Keratinocyte (primary cell): ENCODE data around the gene GPBP1. TPM values are rescaled to one million over a fixed set of nuclear protein-coding genes. Genes with fewer than 3 reads are reported as not detected.

Source experiments
- DNase-seq: peaks from one replicate; pipeline ENCODE4 v3.0.0-alpha.2; 2011; ENCODE audit warnings: low read depth, missing footprints, low spot score
- FAIRE-seq: peaks from 2 replicates; lab custom pipeline; 2011; peaks lifted over from hg19 to GRCh38; lab: Jason Lieb, UNC
- H2AFZ ChIP-seq: 2 replicates; pipeline ENCODE4 v1.6.0; 2012; ENCODE audit warnings: low read length, control low read depth, inconsistent platforms; ENCODE audit not compliant: control insufficient read depth
- H3K27ac ChIP-seq: 2 replicates; pipeline ENCODE4 v1.5.1; 2011; ENCODE audit warnings: low read length; ENCODE audit not compliant: control insufficient read depth, insufficient read depth
- H3K27me3 ChIP-seq: 3 replicates; pipeline ENCODE4 v1.6.0; 2011; ENCODE audit warnings: low read length; ENCODE audit not compliant: control insufficient read depth, insufficient read depth; ENCODE audit errors: extremely low read depth
- H3K36me3 ChIP-seq, 2 experiments: 2 replicates in 1 of 2; 3 replicates in 1 of 2; pipeline ENCODE4 v1.5.1; 2011; ENCODE audit warnings: low read length in 2 of 2, mild to moderate bottlenecking in 1 of 2; ENCODE audit not compliant: control insufficient read depth in 2 of 2, insufficient read depth in 2 of 2; ENCODE audit errors: extremely low read depth in 1 of 2
- H3K4me1 ChIP-seq: 3 replicates; pipeline ENCODE4 v1.5.1; 2011; ENCODE audit warnings: low read length; ENCODE audit not compliant: control insufficient read depth, insufficient read depth; ENCODE audit errors: extremely low read depth
- H3K4me2 ChIP-seq: 3 replicates; pipeline ENCODE4 v1.6.0; 2011; ENCODE audit warnings: low read depth, low read length; ENCODE audit not compliant: control insufficient read depth, insufficient read depth; ENCODE audit errors: extremely low read depth
- H3K4me3 ChIP-seq, 3 experiments: fragments of 200-600 bp in 1 of 3; sonication (generic) in 1 of 3; 2 replicates in 2 of 3; 3 replicates in 1 of 3; pipeline ENCODE4 v1.5.1; 2011 to 2016; ENCODE audit warnings: low read length in 3 of 3, mild to moderate bottlenecking in 3 of 3, control low read depth in 2 of 3, inconsistent platforms in 1 of 3, low read depth in 1 of 3, mixed read lengths in 1 of 3, mixed run types in 1 of 3, moderate library complexity in 1 of 3; ENCODE audit not compliant: control insufficient read depth in 2 of 3, insufficient read depth in 2 of 3; ENCODE audit errors: extremely low read depth in 1 of 3
- H3K79me2 ChIP-seq: 2 replicates; pipeline ENCODE4 v1.6.0; 2012; ENCODE audit warnings: low read length; ENCODE audit not compliant: control insufficient read depth, insufficient read depth
- H3K9ac ChIP-seq: 3 replicates; pipeline ENCODE4 v1.6.0; 2011; ENCODE audit warnings: low read length; ENCODE audit not compliant: control insufficient read depth, insufficient read depth; ENCODE audit errors: extremely low read depth
- H3K9me1 ChIP-seq: 3 replicates; pipeline ENCODE4 v1.6.0; 2011; ENCODE audit warnings: low read length; ENCODE audit not compliant: control insufficient read depth, insufficient read depth; ENCODE audit errors: extremely low read depth
- H3K9me3 ChIP-seq: 2 replicates; pipeline ENCODE4 v1.5.1; 2012; ENCODE audit warnings: low read depth, low read length; ENCODE audit not compliant: control insufficient read depth
- H4K20me1 ChIP-seq: 3 replicates; pipeline ENCODE4 v1.6.0; 2011; ENCODE audit warnings: low read length; ENCODE audit not compliant: control insufficient read depth, insufficient read depth; ENCODE audit errors: extremely low read depth
- EZH2 ChIP-seq: IDR thresholded peaks from one replicate; pipeline ENCODE4 v1.6.1; 2012; ENCODE audit warnings: inconsistent platforms, mild to moderate bottlenecking, low read length, moderate library complexity
- dilution Hi-C: fragments of 300-500 bp; cut with MboI; formaldehyde crosslinking; loops from one replicate; pipeline ENCODE4 v1.7.0; 2020; ENCODE audit warnings: low sequenced_read_pairs; ENCODE audit not compliant: extremely low pct_ligation_motif_present
- polyA plus RNA-seq, 5 experiments: library from polyadenylated mRNA; depleted of rRNA in 3 of 5; stranded (reverse) in 3 of 5; stranded (forward) in 1 of 5; unstranded in 1 of 5; fragments of >200 nt; gene quantifications; 1 replicate in 1 of 5; 2 replicates in 3 of 5; 3 replicates in 1 of 5; pipeline versions ENCODE4 v1.2.1 to v1.2.3, GENCODE V29; 2011 to 2012; ENCODE audit warnings: missing spikeins in 2 of 5, low read depth in 1 of 5, low replicate concordance in 1 of 5
- TF ChIP-seq, protein P1 (sequence below), 3 experiments: IDR thresholded peaks in 1 of 3; conservative IDR thresholded peaks in 1 of 3; optimal IDR thresholded peaks in 1 of 3; 2 replicates in 2 of 3; 3 replicates in 1 of 3; pipeline versions ENCODE3 to v1.5.1; 2011; ENCODE audit warnings: low read length in 3 of 3, mild to moderate bottlenecking in 3 of 3, moderate library complexity in 2 of 3, control low read depth in 1 of 3, inconsistent platforms in 1 of 3; ENCODE audit not compliant: insufficient read depth in 2 of 3; ENCODE audit errors: extremely low read depth in 1 of 3

GPBP1 gene
- polyA plus RNA-seq, 1 donor (not counting 4 experiments of a cell fraction or from before 2014, with no cell fraction given), result 44.1 TPM

DNA sequence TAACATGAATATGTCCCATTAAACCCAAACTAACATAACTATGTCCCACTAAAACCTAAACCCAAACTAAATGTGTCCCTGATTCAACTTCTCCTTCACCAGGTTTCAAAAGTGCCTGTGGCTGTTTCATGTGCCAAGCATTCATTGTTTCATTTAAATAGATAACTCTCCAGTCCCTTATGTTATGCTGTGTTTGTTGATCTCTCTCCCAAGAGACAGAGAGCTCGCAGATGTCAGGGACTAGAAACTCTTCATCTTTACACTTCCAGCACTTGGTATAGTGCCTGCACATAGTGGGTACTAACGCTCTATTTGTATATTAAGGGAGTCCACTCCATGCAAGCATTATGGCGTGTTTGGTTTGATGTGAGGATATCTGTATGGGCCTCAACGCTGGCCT lies 118.0 kb downstream of the GPBP1 start:
- Histone ChIP-seq H3K4me2 (no peak overlapping the region), H2AFZ (no peak overlapping the region), H3K4me1 (no peaks in the 10 kb centered on the region), H3K36me3 (no peaks in the 10 kb centered on the region), H3K9ac (no peak overlapping the region), H4K20me1 (no peaks in the 10 kb centered on the region), H3K4me3 (no peak overlapping the region), H3K9me1 (no peaks in the 10 kb centered on the region), H3K27me3 (no peaks in the 10 kb centered on the region), H3K9me3 (no peaks in the 10 kb centered on the region), H3K27ac (no peak overlapping the region), H3K79me2 (no peaks in the 10 kb centered on the region)
- dilution Hi-C loops, result no loop called here
- TF ChIP-seq EZH2, result no peak
- TF ChIP-seq, protein P1, sequence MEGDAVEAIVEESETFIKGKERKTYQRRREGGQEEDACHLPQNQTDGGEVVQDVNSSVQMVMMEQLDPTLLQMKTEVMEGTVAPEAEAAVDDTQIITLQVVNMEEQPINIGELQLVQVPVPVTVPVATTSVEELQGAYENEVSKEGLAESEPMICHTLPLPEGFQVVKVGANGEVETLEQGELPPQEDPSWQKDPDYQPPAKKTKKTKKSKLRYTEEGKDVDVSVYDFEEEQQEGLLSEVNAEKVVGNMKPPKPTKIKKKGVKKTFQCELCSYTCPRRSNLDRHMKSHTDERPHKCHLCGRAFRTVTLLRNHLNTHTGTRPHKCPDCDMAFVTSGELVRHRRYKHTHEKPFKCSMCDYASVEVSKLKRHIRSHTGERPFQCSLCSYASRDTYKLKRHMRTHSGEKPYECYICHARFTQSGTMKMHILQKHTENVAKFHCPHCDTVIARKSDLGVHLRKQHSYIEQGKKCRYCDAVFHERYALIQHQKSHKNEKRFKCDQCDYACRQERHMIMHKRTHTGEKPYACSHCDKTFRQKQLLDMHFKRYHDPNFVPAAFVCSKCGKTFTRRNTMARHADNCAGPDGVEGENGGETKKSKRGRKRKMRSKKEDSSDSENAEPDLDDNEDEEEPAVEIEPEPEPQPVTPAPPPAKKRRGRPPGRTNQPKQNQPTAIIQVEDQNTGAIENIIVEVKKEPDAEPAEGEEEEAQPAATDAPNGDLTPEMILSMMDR (optimal IDR thresholded peaks at IDR 0.05 in 1 of 3, IDR thresholded peaks at IDR 0.05 in 1 of 3, conservative IDR thresholded peaks at IDR 0.05 in 1 of 3; ENCODE audit: extremely low read depth in 1 of 3, insufficient read depth in 2 of 3, low read length in 3 of 3), result no peak
- DNase-seq (no peak), FAIRE-seq (no peak)

DNA sequence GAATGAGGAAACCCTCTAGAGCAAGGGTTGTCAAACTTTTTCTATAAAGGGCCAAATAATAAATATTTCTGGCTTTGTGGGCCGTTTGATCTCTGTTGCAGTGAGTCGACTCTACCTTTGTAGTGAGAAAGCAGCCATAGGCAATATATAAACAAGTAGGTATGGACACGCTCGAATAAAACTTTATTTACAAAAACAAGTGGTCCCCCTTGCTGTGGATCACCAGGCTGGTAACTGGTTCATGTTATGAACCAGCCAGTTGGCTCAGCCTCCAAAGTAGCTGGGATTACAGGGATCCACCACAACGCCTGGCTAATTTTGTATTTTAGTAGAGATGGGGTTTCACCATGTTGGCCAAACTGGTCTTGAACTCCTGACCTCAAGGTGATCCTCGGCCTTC lies 118.5 kb downstream of the GPBP1 start:
- no peaks in the 10 kb centered on the region for H3K9me3 ChIP-seq
- no peak overlapping the region for H3K9ac ChIP-seq
- FAIRE-seq (no peak), DNase-seq (no peak)
- H3K27ac ChIP-seq, result no peak overlapping the region
- H3K79me2 ChIP-seq, result no peaks in the 10 kb centered on the region
- H3K4me2 ChIP-seq, result no peak overlapping the region
- no peak overlapping the region for H3K4me3 ChIP-seq
- dilution Hi-C loops, result no loop called here
- no peak overlapping the region for H2AFZ ChIP-seq
- no peaks in the 10 kb centered on the region for H4K20me1 ChIP-seq
- no peaks in the 10 kb centered on the region for H3K9me1 ChIP-seq
- H3K36me3 ChIP-seq, result no peaks in the 10 kb centered on the region
- TF ChIP-seq, protein P1 (optimal IDR thresholded peaks at IDR 0.05 in 1 of 3, IDR thresholded peaks at IDR 0.05 in 1 of 3, conservative IDR thresholded peaks at IDR 0.05 in 1 of 3; ENCODE audit: extremely low read depth in 1 of 3, insufficient read depth in 2 of 3, low read length in 3 of 3), result no peak
- no peak for TF ChIP-seq EZH2
- H3K27me3 ChIP-seq, result no peaks in the 10 kb centered on the region
- no peaks in the 10 kb centered on the region for H3K4me1 ChIP-seq
